ENCODE measurements around the gene MAP7.

- TF ChIP-seq ELF4 (CRISPR knock-in tag; IDR thresholded peaks at IDR 0.05) (no peak), KDM1A (IDR thresholded peaks at IDR 0.05) (no peak), HNRNPLL (IDR thresholded peaks at IDR 0.05; ENCODE audit: low read depth, low read length, poor library complexity, severe bottlenecking) (no peak), FOXK1 (CRISPR knock-in tag; IDR thresholded peaks at IDR 0.05; ENCODE audit: borderline replicate concordance) (no peak), ZFP30 (CRISPR knock-in tag; IDR thresholded peaks at IDR 0.05; ENCODE audit: borderline replicate concordance) (no peak), NR4A1 (CRISPR knock-in tag; IDR thresholded peaks at IDR 0.05) (no peak), NR4A1 (tag; IDR thresholded peaks at IDR 0.05) (no peak), CTCF (IDR thresholded peaks at IDR 0.05 in 2 of 3, conservative IDR thresholded peaks at IDR 0.05 in 1 of 3; ENCODE audit: insufficient read depth in 2 of 3, low read depth in 1 of 3, low read length in 3 of 3) (no peak), HDAC6 (IDR thresholded peaks at IDR 0.05; ENCODE audit: low read depth, low read length) (no peak), ZFP36 (IDR thresholded peaks at IDR 0.05; ENCODE audit: low read depth, low read length, partially characterized antibody) (no peak)
Observed at GRCh38 chr6:136424901-136425300, 125.3 kb downstream of the MAP7 start.
